ENCODE data around the gene CACNB4.

Gene CACNB4

GRCh38 chr2:152106464-152106863 lies 7.6 kb upstream of the CACNB4 start:
- Histone ChIP-seq H3K9ac (ENCODE audit: low read depth, low read length, poor library complexity, severe bottlenecking) (no peak overlapping the region), H3K27me3 (ENCODE audit: insufficient read depth, low read length, poor library complexity, severe bottlenecking) (no peaks in the 10 kb centered on the region), H3F3A (ENCODE audit: low read depth) (no peaks in the 10 kb centered on the region), H3K9me3 (ENCODE audit: insufficient read depth, low read depth, low read length) (no peaks in the 10 kb centered on the region), H4K20me1 (ENCODE audit: insufficient read depth, low read length, poor library complexity, severe bottlenecking) (no peaks in the 10 kb centered on the region), H2AFZ (ENCODE audit: low read length) (no peak overlapping the region), H3K36me3 (ENCODE audit: insufficient read depth, low read length) (no peaks in the 10 kb centered on the region), H3K4me3 (ENCODE audit: low read length, poor library complexity, severe bottlenecking) (no peak overlapping the region), H3K4me1 (ENCODE audit: insufficient read depth, low read length, poor library complexity, severe bottlenecking) (no peaks in the 10 kb centered on the region), H3K79me2 (ENCODE audit: insufficient read depth, low read length) (no peaks in the 10 kb centered on the region), H3K9me2 (replicated peaks; ENCODE audit: low read depth, low read length) (no peaks in the 10 kb centered on the region), H3K4me2 (ENCODE audit: low read depth, low read length, poor library complexity, severe bottlenecking) (no peak overlapping the region)
- TF ChIP-seq CTCF (conservative IDR thresholded peaks at IDR 0.05; ENCODE audit: low read length) (no peak), EZH2phosphoT487 (IDR thresholded peaks at IDR 0.05; ENCODE audit: borderline replicate concordance) (no peak)

- H3K4me2 ChIP-seq (ENCODE audit: low read depth, low read length, poor library complexity, severe bottlenecking) = no peak overlapping the region
- H4K20me1 ChIP-seq (ENCODE audit: insufficient read depth, low read length, poor library complexity, severe bottlenecking) = no peaks in the 10 kb centered on the region
- no peak overlapping the region for H2AFZ ChIP-seq (ENCODE audit: low read length)
- H3K9ac ChIP-seq (ENCODE audit: low read depth, low read length, poor library complexity, severe bottlenecking) = no peak overlapping the region
- H3K4me1 ChIP-seq (ENCODE audit: insufficient read depth, low read length, poor library complexity, severe bottlenecking) = no peaks in the 10 kb centered on the region
- H3K4me3 ChIP-seq (ENCODE audit: low read length, poor library complexity, severe bottlenecking) = no peak overlapping the region
- H3K9me3 ChIP-seq (ENCODE audit: insufficient read depth, low read depth, low read length) = no peaks in the 10 kb centered on the region
- no peaks in the 10 kb centered on the region for H3K36me3 ChIP-seq (ENCODE audit: insufficient read depth, low read length)
- H3K27me3 ChIP-seq (ENCODE audit: insufficient read depth, low read length, poor library complexity, severe bottlenecking) = no peaks in the 10 kb centered on the region
- no peak for TF ChIP-seq CTCF (conservative IDR thresholded peaks at IDR 0.05; ENCODE audit: low read length)
- TF ChIP-seq EZH2phosphoT487 (IDR thresholded peaks at IDR 0.05; ENCODE audit: borderline replicate concordance) = no peak
- H3F3A ChIP-seq (ENCODE audit: low read depth) = no peaks in the 10 kb centered on the region
- no peaks in the 10 kb centered on the region for H3K79me2 ChIP-seq (ENCODE audit: insufficient read depth, low read length)
- no peaks in the 10 kb centered on the region for H3K9me2 ChIP-seq (replicated peaks; ENCODE audit: low read depth, low read length)
Observed at GRCh38 chr2:152103271-152103670, 4.4 kb upstream of the CACNB4 start.

- TF ChIP-seq CTCF (conservative IDR thresholded peaks at IDR 0.05; ENCODE audit: low read length) (no peak), EZH2phosphoT487 (IDR thresholded peaks at IDR 0.05; ENCODE audit: borderline replicate concordance) (no peak)
- Histone ChIP-seq H3K36me3 (ENCODE audit: insufficient read depth, low read length) (no peaks in the 10 kb centered on the region), H3K9ac (ENCODE audit: low read depth, low read length, poor library complexity, severe bottlenecking) (no peak overlapping the region), H2AFZ (ENCODE audit: low read length) (no peak overlapping the region), H3K79me2 (ENCODE audit: insufficient read depth, low read length) (no peaks in the 10 kb centered on the region), H3K4me2 (ENCODE audit: low read depth, low read length, poor library complexity, severe bottlenecking) (no peak overlapping the region), H3F3A (ENCODE audit: low read depth) (no peaks in the 10 kb centered on the region), H3K27me3 (ENCODE audit: insufficient read depth, low read length, poor library complexity, severe bottlenecking) (no peaks in the 10 kb centered on the region), H3K4me1 (ENCODE audit: insufficient read depth, low read length, poor library complexity, severe bottlenecking) (no peaks in the 10 kb centered on the region), H3K4me3 (ENCODE audit: low read length, poor library complexity, severe bottlenecking) (no peak overlapping the region), H3K9me2 (replicated peaks; ENCODE audit: low read depth, low read length) (no peaks in the 10 kb centered on the region), H4K20me1 (ENCODE audit: insufficient read depth, low read length, poor library complexity, severe bottlenecking) (no peaks in the 10 kb centered on the region), H3K9me3 (ENCODE audit: insufficient read depth, low read depth, low read length) (no peaks in the 10 kb centered on the region)
Observed at GRCh38 chr2:152100961-152101360, 2.1 kb upstream of the CACNB4 start.

Measured in Loucy (cell line).